Peyer's patch (tissue), 4 donors: ENCODE measurements around the gene SCP2.

Source experiments
- CTCF ChIP-seq, 6 experiments: fragments of 450-650 bp in 4 of 6; fragments of 200-600 bp in 2 of 6; sonication (generic) in 1 of 6; IDR thresholded peaks; one replicate each; pipeline ENCODE4 v1.5.1; 2017 to 2019; ENCODE audit warnings: antibody characterized with exemption in 6 of 6, mild to moderate bottlenecking in 3 of 6, moderate library complexity in 1 of 6
- POLR2A ChIP-seq, 2 donors: fragments of 450-650 bp; IDR thresholded peaks; one replicate each; pipeline ENCODE4 v1.5.1; 2017; ENCODE audit warnings: antibody characterized with exemption in 2 of 2, mild to moderate bottlenecking in 2 of 2, moderate library complexity in 2 of 2

GRCh38 chr1:53031732-53032131 lies 104.7 kb downstream of the SCP2 start:
- no peak for TF ChIP-seq CTCF (IDR thresholded peaks at IDR 0.05)
- no peak for TF ChIP-seq POLR2A (IDR thresholded peaks at IDR 0.05)
